Right ventricle myocardium inferior (tissue), 1 donor: ENCODE measurements around the gene NDUFB2. TPM values are rescaled to one million over a fixed set of nuclear protein-coding genes. Genes with fewer than 3 reads are reported as not detected.
"Not testable (repeated sequence)": the region's sequence is repeated elsewhere in the genome, so short reads cannot be mapped to it uniquely, and the experiment has no call there.

Source experiments
- ATAC-seq: fragments of 200-7000 bp; cut with Tn5 transposase; one replicate; pipeline ENCODE4 v1.9.1; 2020; ENCODE audit warnings: mild to moderate bottlenecking, moderate library complexity
- DNase-seq: peaks from one replicate; pipeline ENCODE4 v3.0.0; 2021; ENCODE audit errors: missing footprints
- intact Hi-C: fragments of 100-400 bp; cut with DNase I; formaldehyde crosslinking; loops from one replicate; pipeline ENCODE4 v1.11.0; 2022
- total RNA-seq: library from RNA; stranded (reverse); fragmentation: NEBNext Ultra II Directional; extraction: Animal tissue kit (Norgen Biotek cat#: 25700); gene quantifications from one replicate; pipeline ENCODE4 v1.2.1, GENCODE V29; 2021
- donor health status: DM: no; HTN: yes; CAD: no; lungs with severe emphysema.

The NDUFB2 gene
- total RNA-seq, 1 donor from 2014 or later, result 744 TPM

DNA sequence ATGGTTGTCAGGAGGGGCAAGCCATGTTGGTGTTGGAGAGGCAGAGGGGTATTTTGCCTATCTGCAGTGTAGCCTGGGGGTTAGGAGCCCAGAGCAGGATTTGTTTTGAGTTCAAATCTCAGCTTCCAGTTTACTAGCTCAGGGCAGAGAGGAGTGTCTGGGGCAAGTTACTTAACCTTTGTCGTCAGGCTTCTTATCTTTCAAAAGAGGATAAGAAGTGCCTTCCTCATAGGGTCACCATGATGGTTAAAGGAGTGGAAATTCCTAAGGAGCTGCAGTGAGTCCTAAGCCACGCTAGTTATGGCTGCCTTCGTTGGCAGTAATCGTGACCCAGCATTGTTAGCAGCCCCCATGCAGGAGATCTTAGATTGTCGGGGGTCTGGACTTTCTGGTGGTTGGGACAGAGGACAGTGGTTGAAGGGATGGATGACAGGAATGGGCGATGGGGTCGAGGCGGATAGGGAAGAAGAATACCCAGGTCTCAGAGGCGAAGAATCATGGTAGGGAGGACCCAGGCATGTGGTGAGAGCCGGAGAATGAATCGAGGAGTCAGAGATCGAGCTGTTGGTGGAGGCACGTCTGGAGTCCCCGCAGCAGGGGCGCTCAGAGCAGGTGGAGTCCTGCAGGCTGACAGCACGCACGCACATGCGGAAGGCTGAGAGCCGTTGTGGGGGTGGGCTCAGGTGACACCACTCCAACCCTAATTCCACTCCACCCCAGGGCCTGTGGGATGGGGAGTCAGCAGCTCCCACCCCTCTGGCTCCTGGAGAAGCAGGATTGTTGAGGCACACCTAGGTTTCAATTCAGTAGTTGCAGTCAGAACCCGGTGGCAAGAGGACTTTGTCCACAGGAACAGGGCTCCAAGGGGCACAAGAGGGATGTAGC, 12.2 kb upstream of the NDUFB2 start:
- DNase-seq, result no peak
- intact Hi-C loops, result no loop called here
- ATAC-seq, result no peak

GRCh38 chr7:140685407-140686087, 11.0 kb upstream of the NDUFB2 start:
- ATAC-seq (no peak), DNase-seq (no peak)
- intact Hi-C loops, result no loop called here

- intact Hi-C loops, result no loop called here
- DNase-seq (no peak), ATAC-seq (no peak)
Measured at GRCh38 chr7:140686921-140687320, 9.6 kb upstream of the NDUFB2 start.

- DNase-seq (no peak), ATAC-seq (no peak)
- intact Hi-C loops, result no loop called here
Measured at GRCh38 chr7:140688341-140688740, 8.2 kb upstream of the NDUFB2 start.

GRCh38 chr7:140689199-140690152, 7.0 kb upstream of the NDUFB2 start:
- no peak for DNase-seq
- no peak for ATAC-seq
- intact Hi-C loops, result no loop called here

DNA sequence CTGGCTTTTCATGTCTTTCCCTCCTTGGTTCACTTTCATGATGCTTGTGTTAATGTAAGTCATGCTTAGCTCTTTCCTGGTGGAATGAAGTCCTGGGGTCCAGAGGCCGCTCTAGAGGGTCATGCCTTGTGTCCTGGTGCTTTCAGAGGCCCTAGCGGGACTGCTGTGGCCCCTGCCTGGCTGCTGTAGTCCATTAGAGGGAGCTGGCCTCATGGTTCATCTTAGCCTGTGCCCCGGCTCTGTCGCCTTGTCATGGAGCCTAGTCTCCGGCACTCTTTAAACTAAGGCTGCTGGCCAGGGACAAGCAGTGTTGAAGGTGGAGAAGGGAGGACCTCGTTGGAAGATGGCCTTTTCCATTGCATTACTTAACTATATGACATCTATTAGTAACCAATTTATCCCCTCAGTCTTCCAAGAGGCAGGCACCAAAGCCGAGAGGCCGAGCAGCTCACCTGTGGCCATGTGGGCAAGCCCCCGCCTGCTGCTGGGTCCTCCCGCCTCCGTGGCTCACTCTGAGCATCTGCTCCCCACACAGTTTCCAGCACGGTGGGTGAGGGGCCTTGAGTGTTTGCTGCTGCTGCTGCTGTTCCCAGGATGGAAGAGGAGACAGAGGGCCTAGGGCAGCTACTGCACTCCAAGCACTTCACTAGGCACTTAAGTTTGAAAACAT, 5.0 kb upstream of the NDUFB2 start:
- DNase-seq (no peak), ATAC-seq (no peak)
- intact Hi-C loops, result no loop called here

DNA sequence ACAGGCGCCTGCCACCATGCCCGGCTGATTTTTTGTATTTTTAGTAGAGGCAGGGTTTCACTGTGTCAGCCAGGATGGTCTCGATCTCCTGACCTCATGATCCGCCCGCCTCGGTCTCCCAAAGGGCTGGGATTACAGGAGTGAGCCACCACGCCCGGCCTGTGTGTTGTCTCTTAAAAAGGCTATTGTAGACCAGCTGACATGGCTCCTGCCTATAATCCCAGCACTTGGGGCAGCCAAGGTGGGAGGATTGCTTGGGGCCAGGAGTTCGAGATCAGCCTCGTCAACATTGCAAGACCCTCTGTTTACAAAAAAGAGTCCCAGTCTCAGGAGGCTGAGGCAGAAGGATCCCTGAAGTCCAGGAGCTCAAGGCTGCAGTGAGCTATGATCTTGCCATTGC, 2.7 kb upstream of the NDUFB2 start:
- intact Hi-C loops, ATAC-seq, DNase-seq: not testable (repeated sequence)

GRCh38 chr7:140694592-140694991, 1.9 kb upstream of the NDUFB2 start:
- ATAC-seq (no peak), DNase-seq (no peak)
- intact Hi-C loops, result no loop called here

GRCh38 chr7:140695381-140695780, 1.1 kb upstream of the NDUFB2 start:
- DNase-seq, result no peak
- no peak for ATAC-seq
- intact Hi-C loops, result no loop called here

DNA sequence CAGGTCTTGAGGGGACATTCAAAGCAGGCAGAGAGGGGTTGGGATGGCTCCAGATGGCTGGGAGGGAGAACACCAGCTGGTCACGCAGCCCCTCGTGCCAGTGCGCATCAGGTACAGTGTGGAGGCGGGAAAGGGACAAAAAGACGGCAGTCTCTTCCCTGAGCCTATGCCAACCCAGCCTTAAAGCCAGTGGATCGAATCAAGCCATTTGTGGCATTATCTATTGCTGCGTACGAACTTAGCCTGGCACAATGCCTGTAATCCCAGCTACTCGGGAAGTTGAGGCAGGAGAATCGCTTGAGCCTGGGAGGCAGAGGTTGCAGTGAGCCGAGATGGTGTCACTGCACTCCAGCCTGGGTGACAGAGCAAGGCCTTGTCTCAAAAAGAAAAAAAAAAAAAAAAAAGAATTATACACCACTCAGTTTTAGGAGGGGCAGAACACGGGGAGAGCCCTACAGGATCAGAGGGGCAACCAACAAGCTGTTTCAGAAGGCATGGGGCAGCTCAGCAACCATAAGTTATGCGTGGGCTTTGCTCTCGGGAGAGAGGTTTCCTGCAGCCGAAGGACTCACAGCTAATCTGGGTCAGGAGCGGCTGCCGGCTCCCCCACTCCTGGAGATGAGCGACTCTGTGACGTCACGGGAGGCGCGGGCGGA, 356 bp upstream of the NDUFB2 start:
- ATAC-seq (peak; percentile 18), DNase-seq (peak; percentile 99)
- intact Hi-C loops, result no loop called here

DNA sequence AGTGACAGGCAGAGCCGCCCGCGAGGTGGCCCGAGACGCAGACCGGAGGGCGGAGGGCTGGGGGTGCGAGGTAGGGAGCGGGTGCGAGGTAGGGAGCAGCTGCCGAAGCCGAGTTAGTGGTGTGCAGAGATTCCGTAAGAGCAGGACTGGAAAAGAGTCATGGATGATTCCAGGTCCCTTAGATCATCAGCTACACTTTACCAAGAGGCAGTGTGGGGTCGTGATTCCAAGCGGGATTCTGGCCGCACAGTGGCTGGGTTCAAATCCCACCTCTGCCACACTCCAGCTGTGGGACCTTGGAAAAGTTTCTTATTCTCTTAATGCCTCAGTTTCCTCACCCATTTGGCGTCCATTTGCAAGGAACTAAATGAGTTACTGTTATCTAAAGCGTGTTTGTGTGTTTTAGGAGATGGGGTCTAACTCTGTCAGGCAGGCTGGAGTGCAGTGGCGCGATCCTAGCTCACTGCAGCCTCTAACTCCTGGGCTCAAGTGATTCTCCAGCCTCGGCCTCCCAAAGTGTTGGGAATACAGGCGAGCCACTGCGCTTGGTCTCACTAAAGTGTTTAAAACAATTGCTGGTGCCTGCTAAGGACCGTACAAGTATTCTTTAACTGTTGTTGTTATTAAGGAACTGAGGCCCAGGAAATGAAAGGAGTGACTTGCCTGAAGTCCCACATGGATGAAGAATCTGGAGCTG, 1.1 kb downstream of the NDUFB2 start:
- DNase-seq (no peak), ATAC-seq (no peak)
- intact Hi-C loops, result no loop called here

GRCh38 chr7:140698477-140698876, 2.0 kb downstream of the NDUFB2 start:
- DNase-seq (no peak), ATAC-seq (no peak)

DNA sequence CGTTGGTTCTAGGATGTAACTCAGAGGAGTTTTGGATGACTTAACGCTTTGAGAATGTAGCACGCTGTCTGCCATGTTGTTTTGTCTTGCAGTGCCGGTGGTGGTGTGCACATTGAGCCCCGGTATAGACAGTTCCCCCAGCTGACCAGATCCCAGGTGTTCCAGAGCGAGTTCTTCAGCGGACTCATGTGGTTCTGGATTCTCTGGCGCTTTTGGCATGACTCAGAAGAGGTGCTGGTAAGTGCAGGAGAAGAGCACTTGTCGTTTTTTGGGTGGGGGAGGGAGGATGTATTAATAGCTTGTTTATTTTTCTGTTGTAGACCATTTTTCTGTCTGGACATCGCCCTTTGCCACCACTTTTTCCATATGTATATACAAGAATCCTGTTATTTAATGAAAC, 6.3 kb downstream of the NDUFB2 start:
- intact Hi-C loops, result no loop called here
- DNase-seq, result no peak
- no peak for ATAC-seq

More at GRCh38 chr7:140698477-140698876, 2.0 kb downstream of the NDUFB2 start:
- intact Hi-C loops, result no loop called here

DNA sequence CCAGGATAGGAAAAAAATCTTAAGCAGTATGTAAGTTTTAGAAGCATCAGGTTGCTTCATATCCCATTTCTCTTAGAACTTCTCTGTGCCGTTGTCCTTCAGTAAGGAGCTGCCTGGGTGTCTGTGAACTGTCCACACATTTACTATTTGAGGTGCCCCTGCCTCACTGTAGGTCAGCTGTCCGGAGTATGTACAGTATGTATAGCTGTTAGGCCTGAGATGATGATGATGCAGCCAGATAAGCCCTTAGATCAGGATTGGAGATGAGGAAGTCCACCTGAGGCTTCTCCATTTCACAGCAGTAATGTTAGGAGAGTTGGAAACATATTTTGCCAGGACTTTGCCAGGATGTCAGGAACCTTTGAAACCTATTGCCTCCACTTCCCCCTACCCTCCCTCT, 7.7 kb downstream of the NDUFB2 start:
- no peak for ATAC-seq
- no peak for DNase-seq
- intact Hi-C loops, result no loop called here

- intact Hi-C loops, result no loop called here
- ATAC-seq (no peak), DNase-seq (no peak)
Measured at GRCh38 chr7:140707132-140707531, 10.6 kb downstream of the NDUFB2 start.

- ATAC-seq, DNase-seq, intact Hi-C loops: not testable (repeated sequence)
Measured at GRCh38 chr7:140708764-140709163, 12.3 kb downstream of the NDUFB2 start.

DNA sequence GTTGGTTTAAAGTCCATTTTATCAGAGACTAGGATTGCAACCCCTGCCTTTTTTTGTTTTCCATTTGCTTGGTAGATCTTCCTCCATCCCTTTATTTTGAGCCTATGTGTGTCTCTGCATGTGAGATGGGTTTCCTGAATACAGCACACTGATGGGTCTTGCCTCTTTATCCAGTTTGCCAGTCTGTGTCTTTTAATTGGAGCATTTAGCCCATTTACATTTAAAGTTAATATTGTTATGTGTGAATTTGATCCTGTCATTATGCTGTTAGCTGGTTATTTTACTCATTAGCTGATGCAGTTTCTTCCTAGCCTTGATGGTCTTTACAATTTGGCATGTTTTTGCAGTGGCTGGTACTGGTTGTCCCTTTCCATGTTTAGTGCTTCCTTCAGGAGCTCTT, 15.9 kb downstream of the NDUFB2 start:
- ATAC-seq, DNase-seq: not testable (repeated sequence)

More for the DNA sequence above, 15.9 kb downstream of the NDUFB2 start:
- intact Hi-C loops, result not testable (repeated sequence)
